Calu3 (cell line): Measurements from ENCODE around the gene SCO2. TPM values are rescaled to one million over a fixed set of nuclear protein-coding genes. Genes with fewer than 3 reads are reported as not detected.
A peak's percentile ranks its signal among the peaks of the same experiment; 100 is the strongest.

ENCODE experiments used
- BruUV-seq: library from RNA; stranded (reverse); fragments of 400-500 nt; replicated peaks from 2 replicates; lab custom pipeline; 2021; lab: Mats Ljungman, UMichigan
- CTCF ChIA-PET: fragments of 300-600 bp; sonication (Branson Sonifier 250); formaldehyde crosslinking; loops from one replicate; lab custom pipeline; 2022; ENCODE audit warnings: antibody characterized with exemption; lab: Charles Lee
- DNase-seq: peaks from one replicate; pipeline ENCODE4 v3.0.0; 2022
- H3K27ac Mint-ChIP-seq: one replicate; pipeline ENCODE4 v1.8.0; 2022; ENCODE audit warnings: mixed read lengths; ENCODE audit not compliant: unreplicated experiment
- H3K27me3 Mint-ChIP-seq: one replicate; pipeline ENCODE4 v1.8.0; 2022; ENCODE audit warnings: mixed read lengths; ENCODE audit not compliant: unreplicated experiment
- H3K36me3 Mint-ChIP-seq: one replicate; pipeline ENCODE4 v1.8.0; 2022; ENCODE audit warnings: mild to moderate bottlenecking, moderate library complexity, mixed read lengths; ENCODE audit not compliant: insufficient read depth, unreplicated experiment
- H3K4me1 Mint-ChIP-seq: one replicate; pipeline ENCODE4 v1.8.0; 2022; ENCODE audit warnings: mild to moderate bottlenecking, low read depth, mixed read lengths; ENCODE audit not compliant: unreplicated experiment
- H3K4me3 Mint-ChIP-seq: one replicate; pipeline ENCODE4 v1.8.0; 2022; ENCODE audit warnings: mild to moderate bottlenecking, low read depth, moderate library complexity, mixed read lengths; ENCODE audit not compliant: unreplicated experiment
- H3K9me3 Mint-ChIP-seq: one replicate; pipeline ENCODE4 v1.8.0; 2022; ENCODE audit warnings: low read depth, mixed read lengths; ENCODE audit not compliant: unreplicated experiment
- CTCF ChIP-seq: fragments of 200-600 bp; IDR thresholded peaks from one replicate; pipeline ENCODE4 v1.8.0; 2022; ENCODE audit warnings: antibody characterized with exemption; ENCODE audit not compliant: unreplicated experiment
- intact Hi-C: fragments of 100-400 bp; cut with micrococcal nuclease; formaldehyde crosslinking; loops from one replicate; pipeline ENCODE4 v1.10.0; 2022; ENCODE audit not compliant: unreplicated experiment
- total RNA-seq: library from RNA; stranded (reverse); gene quantifications from 2 replicates; pipeline ENCODE4 v1.2.3, GENCODE V29; 2022

SCO2 gene
- total RNA-seq, 1 experiment from 2014 or later: 3.6 TPM

DNA sequence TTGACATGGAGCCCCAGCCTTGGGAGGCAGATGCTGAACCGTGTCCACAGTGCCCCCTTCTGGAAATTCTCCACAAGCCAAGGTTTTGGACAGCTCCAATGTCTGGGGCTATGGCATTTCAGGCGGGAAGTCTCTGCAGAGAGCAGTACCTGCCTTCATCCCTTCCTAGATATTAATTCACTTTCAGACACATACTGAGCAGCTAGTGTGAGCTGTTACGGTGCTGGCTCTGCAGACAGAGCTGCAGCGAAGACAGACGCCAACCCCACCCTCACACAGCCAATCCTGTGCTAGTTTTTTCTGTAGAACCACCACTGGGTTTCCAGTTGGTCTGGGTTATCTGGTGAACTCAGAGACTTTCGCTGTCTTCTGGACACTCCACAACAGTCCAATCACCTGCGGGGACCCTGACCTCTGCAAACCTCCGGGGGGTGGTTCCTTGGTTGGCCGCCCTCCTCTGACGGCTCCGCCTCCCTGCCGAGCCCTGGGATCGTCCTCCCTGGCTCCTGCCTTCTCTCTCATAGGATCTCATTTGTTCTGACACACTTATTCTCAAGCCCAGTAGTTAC is 27.0 kb downstream of the SCO2 start:
- Mint-ChIP-seq H3K27me3 (no peaks in the 10 kb centered on the region), H3K36me3 (peaks cover 4% of the 10 kb centered on the region), H3K9me3 (no peaks in the 10 kb centered on the region), H3K4me3 (peak overlapping the region; percentile 48), H3K4me1 (peaks cover 32% of the 10 kb centered on the region), H3K27ac (no peak overlapping the region)
- DNase-seq: peak; percentile 83
- intact Hi-C loops: loop anchor here (5.0 to 10.0 kb wide), 2 partner anchors 54 to 351 kb away; no protein-coding TSS in a partner anchor
- peak; percentile 77 for TF ChIP-seq CTCF
- CTCF ChIA-PET: interaction anchor here (0.6 to 2.1 kb wide), 10 partner anchors 9 to 147 kb away, joined by 3 to 6 read pairs (median 4); partner anchors contain the start of genes LMF2, NCAPH2 and SCO2
- BruUV-seq: no TSS peak

- Mint-ChIP-seq H3K27me3 (no peaks in the 10 kb centered on the region), H3K4me3 (peak overlapping the region; percentile 4), H3K4me1 (peaks cover 32% of the 10 kb centered on the region), H3K36me3 (peaks cover 4% of the 10 kb centered on the region), H3K27ac (no peak overlapping the region), H3K9me3 (no peaks in the 10 kb centered on the region)
- BruUV-seq: no TSS peak
- peak; percentile 42 for DNase-seq
- intact Hi-C loops: loop anchor here (5.0 to 10.0 kb wide), 2 partner anchors 52 to 350 kb away; no protein-coding TSS in a partner anchor
- TF ChIP-seq CTCF: no peak
- CTCF ChIA-PET: interaction anchor here (0.6 to 2.1 kb wide), 6 partner anchors 9 to 274 kb away, joined by 4 to 6 read pairs (median 5); partner anchors contain the start of genes LMF2 and NCAPH2
Observed at GRCh38 chr22:50497093-50497492, 28.3 kb downstream of the SCO2 start.

GRCh38 chr22:50490531-50491308 is 34.7 kb downstream of the SCO2 start:
- H3K9me3 Mint-ChIP-seq: no peaks in the 10 kb centered on the region
- H3K4me3 Mint-ChIP-seq: no peak overlapping the region
- no peak for TF ChIP-seq CTCF
- CTCF ChIA-PET: interaction anchor here (0.6 to 0.7 kb wide), 2 partner anchors 17 to 106 kb away, joined by 3 read pairs; partner anchors contain the start of gene NCAPH2
- no peak overlapping the region for H3K27ac Mint-ChIP-seq
- intact Hi-C loops: loop anchor here (10.0 kb wide), 1 partner anchor 46 kb away; no protein-coding TSS in a partner anchor
- no TSS peak for BruUV-seq
- H3K27me3 Mint-ChIP-seq: no peaks in the 10 kb centered on the region
- peaks cover 17% of the 10 kb centered on the region for H3K36me3 Mint-ChIP-seq
- peaks cover 20% of the 10 kb centered on the region for H3K4me1 Mint-ChIP-seq
- no peak for DNase-seq

DNA sequence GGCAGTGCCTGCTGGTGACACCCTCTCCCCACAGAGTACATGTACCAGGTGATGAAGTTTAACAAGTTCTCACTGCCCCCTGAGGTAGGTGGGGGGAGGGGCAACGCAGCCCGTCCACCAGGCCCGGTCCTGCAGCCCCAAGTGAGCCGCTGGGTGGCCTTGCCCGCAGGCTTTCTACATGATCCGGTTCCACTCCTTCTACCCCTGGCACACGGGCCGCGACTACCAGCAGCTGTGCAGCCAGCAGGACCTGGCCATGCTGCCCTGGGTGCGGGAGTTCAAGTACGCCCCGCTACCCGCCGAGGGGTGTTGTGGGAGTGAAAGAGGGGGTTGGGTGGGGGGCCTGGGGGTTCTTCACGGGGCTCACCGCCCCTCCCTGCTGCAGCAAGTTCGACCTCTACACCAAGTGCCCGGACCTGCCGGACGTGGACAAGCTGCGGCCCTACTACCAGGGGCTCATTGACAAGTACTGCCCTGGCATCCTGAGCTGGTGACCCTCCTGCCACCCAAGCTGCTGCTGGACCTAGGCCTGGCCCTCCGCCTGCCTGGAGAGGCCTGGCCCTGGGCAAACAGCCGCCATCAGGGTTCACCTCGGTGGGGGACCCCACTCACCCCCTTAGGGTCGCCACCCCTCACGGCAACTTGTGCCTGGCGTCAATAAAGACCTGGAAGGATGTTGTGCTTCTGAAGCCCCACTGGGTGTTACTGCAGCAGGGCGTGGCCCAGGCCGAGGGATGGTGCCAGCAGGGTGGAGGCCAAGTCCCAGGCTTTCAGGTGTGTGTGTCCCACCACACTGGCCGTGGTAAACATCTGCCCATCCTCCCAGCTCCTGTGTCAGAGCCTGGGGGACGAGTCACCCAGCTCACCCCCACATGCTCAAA is 35.8 kb downstream of the SCO2 start:
- Mint-ChIP-seq H3K27me3 (no peaks in the 10 kb centered on the region), H3K4me1 (peaks cover 27% of the 10 kb centered on the region), H3K4me3 (no peak overlapping the region), H3K27ac (no peak overlapping the region), H3K36me3 (peaks cover 28% of the 10 kb centered on the region), H3K9me3 (no peaks in the 10 kb centered on the region)
- CTCF ChIA-PET: interaction anchor here (0.6 kb wide), 1 partner anchor 18 kb away, joined by 3 read pairs; the partner anchor contains the start of gene NCAPH2
- BruUV-seq: no TSS peak
- no peak for DNase-seq
- no peak for TF ChIP-seq CTCF
- intact Hi-C loops: loop anchor here (10.0 kb wide), 1 partner anchor 45 kb away; no protein-coding TSS in a partner anchor
